ENCODE measurements around the gene ENPP5.

GRCh38 chr6:46118836-46119235 lies 51.9 kb downstream of the ENPP5 start:
- TF ChIP-seq POLR2AphosphoS5 (IDR thresholded peaks at IDR 0.05; ENCODE audit: low read depth, low read length) (no peak), TAF1 (IDR thresholded peaks at IDR 0.05; ENCODE audit: low read depth, low read length) (no peak), POLR2A (IDR thresholded peaks at IDR 0.05; ENCODE audit: low read depth, low read length) (no peak), POU2F2 (IDR thresholded peaks at IDR 0.05; ENCODE audit: low read depth, low read length) (no peak)

All from GM12891 (cell line).